Keratinocyte (primary cell): ENCODE measurements around the gene HK1.

Experiments used
- EZH2 ChIP-seq: IDR thresholded peaks from one replicate; pipeline ENCODE4 v1.6.1; 2012; ENCODE audit warnings: inconsistent platforms, mild to moderate bottlenecking, low read length, moderate library complexity
- TF ChIP-seq, protein P1 (sequence below), 3 experiments: IDR thresholded peaks in 1 of 3; conservative IDR thresholded peaks in 1 of 3; optimal IDR thresholded peaks in 1 of 3; 2 replicates in 2 of 3; 3 replicates in 1 of 3; pipeline versions ENCODE3 to v1.5.1; 2011; ENCODE audit warnings: low read length in 3 of 3, mild to moderate bottlenecking in 3 of 3, moderate library complexity in 2 of 3, control low read depth in 1 of 3, inconsistent platforms in 1 of 3; ENCODE audit not compliant: insufficient read depth in 2 of 3; ENCODE audit errors: extremely low read depth in 1 of 3

DNA sequence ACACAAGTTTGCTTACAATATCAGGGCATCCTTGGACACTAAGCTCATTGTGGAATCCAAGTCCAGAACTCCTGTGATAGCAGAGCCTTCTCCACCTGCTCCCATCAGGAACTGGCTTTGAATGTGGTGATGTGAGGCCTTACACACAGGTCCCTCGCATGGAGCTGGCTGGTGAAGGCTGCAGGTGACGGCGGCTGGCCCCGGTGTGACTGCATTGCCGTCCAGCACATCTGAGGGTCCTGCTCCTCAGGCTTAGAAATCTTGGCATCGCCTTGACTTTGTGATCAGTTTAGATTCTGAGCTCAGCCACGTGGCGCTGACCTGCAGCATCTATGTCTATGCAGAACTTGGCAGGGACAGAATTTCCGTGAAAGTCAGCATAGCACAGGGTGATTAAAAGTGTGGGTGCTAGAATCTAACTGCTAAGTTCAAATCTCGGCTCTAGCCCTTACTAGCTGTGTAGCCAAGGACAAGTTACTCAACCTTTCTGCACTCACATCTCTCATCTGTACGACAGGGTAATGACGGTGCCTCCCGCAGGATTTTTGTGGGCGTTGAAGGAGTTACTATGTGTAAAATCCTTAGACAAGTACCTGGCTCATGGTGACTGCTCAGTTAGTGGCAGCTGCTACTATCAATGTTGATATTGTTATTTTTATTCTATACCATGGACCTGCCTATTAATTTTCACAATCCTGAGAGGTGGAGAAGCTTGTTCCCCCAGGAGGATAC is 31.5 kb upstream of the HK1 start:
- TF ChIP-seq, protein P1, sequence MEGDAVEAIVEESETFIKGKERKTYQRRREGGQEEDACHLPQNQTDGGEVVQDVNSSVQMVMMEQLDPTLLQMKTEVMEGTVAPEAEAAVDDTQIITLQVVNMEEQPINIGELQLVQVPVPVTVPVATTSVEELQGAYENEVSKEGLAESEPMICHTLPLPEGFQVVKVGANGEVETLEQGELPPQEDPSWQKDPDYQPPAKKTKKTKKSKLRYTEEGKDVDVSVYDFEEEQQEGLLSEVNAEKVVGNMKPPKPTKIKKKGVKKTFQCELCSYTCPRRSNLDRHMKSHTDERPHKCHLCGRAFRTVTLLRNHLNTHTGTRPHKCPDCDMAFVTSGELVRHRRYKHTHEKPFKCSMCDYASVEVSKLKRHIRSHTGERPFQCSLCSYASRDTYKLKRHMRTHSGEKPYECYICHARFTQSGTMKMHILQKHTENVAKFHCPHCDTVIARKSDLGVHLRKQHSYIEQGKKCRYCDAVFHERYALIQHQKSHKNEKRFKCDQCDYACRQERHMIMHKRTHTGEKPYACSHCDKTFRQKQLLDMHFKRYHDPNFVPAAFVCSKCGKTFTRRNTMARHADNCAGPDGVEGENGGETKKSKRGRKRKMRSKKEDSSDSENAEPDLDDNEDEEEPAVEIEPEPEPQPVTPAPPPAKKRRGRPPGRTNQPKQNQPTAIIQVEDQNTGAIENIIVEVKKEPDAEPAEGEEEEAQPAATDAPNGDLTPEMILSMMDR (optimal IDR thresholded peaks at IDR 0.05 in 1 of 3, IDR thresholded peaks at IDR 0.05 in 1 of 3, conservative IDR thresholded peaks at IDR 0.05 in 1 of 3; ENCODE audit: extremely low read depth in 1 of 3, insufficient read depth in 2 of 3, low read length in 3 of 3), result no peak
- TF ChIP-seq EZH2, result no peak
